Endothelial cell of umbilical vein (primary cell): ENCODE data around the gene DAAM1. TPM values are rescaled to one million over a fixed set of nuclear protein-coding genes. Genes with fewer than 3 reads are reported as not detected.

Experiments used
- BruUV-seq: library from RNA; stranded (reverse); fragments of 400-500 nt; replicated peaks from 2 replicates; lab custom pipeline; 2021; lab: Mats Ljungman, UMichigan
- CTCF ChIA-PET: fragments of 300-600, 350-600 bp; sonication (Branson Sonifier 250); formaldehyde crosslinking; loops from one replicate; lab custom pipeline; 2021; ENCODE audit warnings: antibody characterized with exemption, inconsistent platforms; lab: Charles Lee
- POLR2A ChIA-PET: fragments of 300-600, 350-600 bp; sonication (Branson Sonifier 250); formaldehyde crosslinking; loops from one replicate; lab custom pipeline; 2021; ENCODE audit warnings: antibody characterized with exemption, inconsistent platforms; lab: Charles Lee
- DNase-seq: peaks from one replicate; pipeline ENCODE4 v3.0.0-alpha.2; 2011; ENCODE audit warnings: low read depth, low spot score
- FAIRE-seq: peaks from 2 replicates; lab custom pipeline; 2011; peaks lifted over from hg19 to GRCh38; lab: Jason Lieb, UNC
- H2AFZ ChIP-seq: 2 replicates; pipeline ENCODE4 v1.6.0; 2012; ENCODE audit warnings: low read depth, low read length, control low read depth, inconsistent platforms
- H3K27ac ChIP-seq: 2 replicates; pipeline ENCODE4 v1.5.1; 2011; ENCODE audit warnings: low read depth, mild to moderate bottlenecking, control low read depth, low read length, moderate library complexity; ENCODE audit not compliant: insufficient read depth
- H3K27me3 ChIP-seq, 2 experiments: 2 replicates each; pipeline versions ENCODE4 v1.6.0 to v1.6.1; 2011; ENCODE audit warnings: low read length in 2 of 2, mixed read lengths in 1 of 2; ENCODE audit not compliant: control insufficient read depth in 2 of 2, insufficient read depth in 2 of 2
- H3K36me3 ChIP-seq, 2 experiments: 2 replicates in 1 of 2; 3 replicates in 1 of 2; pipeline ENCODE4 v1.5.1; 2011; ENCODE audit warnings: low read length in 2 of 2, mild to moderate bottlenecking in 1 of 2, moderate library complexity in 1 of 2; ENCODE audit not compliant: control insufficient read depth in 2 of 2, insufficient read depth in 2 of 2; ENCODE audit errors: extremely low read depth in 1 of 2
- H3K4me1 ChIP-seq: 3 replicates; pipeline ENCODE4 v1.5.1; 2011; ENCODE audit warnings: mild to moderate bottlenecking, low read length; ENCODE audit not compliant: control insufficient read depth, insufficient read depth; ENCODE audit errors: extremely low read depth
- H3K4me2 ChIP-seq: 2 replicates; pipeline ENCODE4 v1.6.1; 2011; ENCODE audit warnings: low read length, control low read depth, mixed read lengths; ENCODE audit not compliant: insufficient read depth
- H3K4me3 ChIP-seq, 3 experiments: fragments of 200-600 bp in 1 of 3; sonication (generic), shearing (Covaris generic) in 1 of 3; replicated peaks in 1 of 3; 2 replicates each; pipeline ENCODE4 v1.5.1; 2011 to 2016; ENCODE audit warnings: control low read depth in 3 of 3, low read length in 3 of 3, mild to moderate bottlenecking in 2 of 3, inconsistent platforms in 1 of 3, low read depth in 1 of 3, moderate library complexity in 1 of 3; ENCODE audit not compliant: insufficient read depth in 1 of 3
- H3K79me2 ChIP-seq: 2 replicates; pipeline ENCODE4 v1.6.0; 2012; ENCODE audit warnings: low read length, inconsistent platforms; ENCODE audit not compliant: control insufficient read depth, insufficient read depth
- H3K9ac ChIP-seq: replicated peaks from 2 replicates; pipeline ENCODE3; 2011; ENCODE audit warnings: low read length, control low read depth; ENCODE audit not compliant: insufficient read depth; ENCODE audit errors: extremely low read depth
- H3K9me1 ChIP-seq: replicated peaks from 3 replicates; pipeline ENCODE4 v1.6.0; 2011; ENCODE audit warnings: mild to moderate bottlenecking, low read length; ENCODE audit not compliant: control insufficient read depth, insufficient read depth; ENCODE audit errors: extremely low read depth
- H3K9me3 ChIP-seq: replicated peaks from 2 replicates; pipeline ENCODE4 v1.5.1; 2012; ENCODE audit warnings: low read length, inconsistent platforms; ENCODE audit not compliant: control insufficient read depth, insufficient read depth
- H4K20me1 ChIP-seq: replicated peaks from 2 replicates; pipeline ENCODE3; 2011; ENCODE audit warnings: mild to moderate bottlenecking, low read length; ENCODE audit not compliant: control insufficient read depth, insufficient read depth; ENCODE audit errors: extremely low read depth
- EZH2 ChIP-seq: IDR thresholded peaks from 2 replicates; pipeline ENCODE4 v1.6.1; 2012; ENCODE audit warnings: borderline replicate concordance, low read depth, mild to moderate bottlenecking, moderate library complexity, low read length, inconsistent platforms; ENCODE audit not compliant: severe bottlenecking
- GATA2 ChIP-seq: IDR thresholded peaks from 2 replicates; pipeline ENCODE4 v1.7.0; 2011; ENCODE audit warnings: low read depth, mild to moderate bottlenecking, moderate library complexity, mixed read lengths, low read length; ENCODE audit not compliant: insufficient read length, insufficient read depth
- POLR2A ChIP-seq: IDR thresholded peaks from 2 replicates; pipeline ENCODE4 v1.6.1; 2012; ENCODE audit warnings: low read depth, mild to moderate bottlenecking, control low read depth, low read length
- POLR2AphosphoS5 ChIP-seq: IDR thresholded peaks from 2 replicates; pipeline ENCODE4 v1.6.1; 2012; ENCODE audit warnings: low read depth, mild to moderate bottlenecking, control low read depth, low read length, moderate library complexity; ENCODE audit not compliant: insufficient read depth
- dilution Hi-C: fragments of 300-500 bp; cut with MboI; formaldehyde crosslinking; loops from one replicate; pipeline ENCODE4 v1.15.0; 2019; ENCODE audit warnings: low sequenced_read_pairs; ENCODE audit not compliant: extremely low pct_ligation_motif_present
- intact Hi-C: fragments of 100-400 bp; cut with micrococcal nuclease; formaldehyde crosslinking; loops from one replicate; pipeline ENCODE4 v1.10.0; 2022
- polyA plus RNA-seq, 4 experiments: library from polyadenylated mRNA; depleted of rRNA in 3 of 4; stranded (reverse) in 3 of 4; unstranded in 1 of 4; fragments of >200 nt; gene quantifications; 2 replicates each; pipeline versions ENCODE4 v1.2.1 to v1.2.3, GENCODE V29; 2011 to 2012; ENCODE audit warnings: missing spikeins in 1 of 4
- total RNA-seq: library from RNA; stranded (reverse); gene quantifications from 2 replicates; pipeline ENCODE4 v1.2.3, GENCODE V29; 2021

DAAM1 gene
- total and polyA plus RNA-seq, 2 donors (not counting 3 experiments of a cell fraction or from before 2014, with no cell fraction given), result 10.2 to 25.3 TPM

- no TSS peak for BruUV-seq
- no peak for TF ChIP-seq POLR2AphosphoS5
- Histone ChIP-seq H3K4me2 (no peak overlapping the region), H3K36me3 (peaks cover 0 to 6% of the 10 kb centered on the region in 2 experiments), H2AFZ (no peak overlapping the region), H3K9me1 (no peaks in the 10 kb centered on the region), H3K79me2 (no peaks in the 10 kb centered on the region), H4K20me1 (no peaks in the 10 kb centered on the region), H3K9ac (no peak overlapping the region), H3K4me3 (no peak overlapping the region), H3K9me3 (no peaks in the 10 kb centered on the region), H3K27ac (no peak overlapping the region), H3K27me3 (no peaks in the 10 kb centered on the region), H3K4me1 (peaks cover 21% of the 10 kb centered on the region)
- ChIA-PET POLR2A (no interaction called here), CTCF (interaction anchor here (1.0 to 1.4 kb wide), 3 partner anchors 18 to 83 kb away, joined by 3 to 6 read pairs (median 3); partner anchors contain the start of gene DAAM1)
- FAIRE-seq, result no peak
- intact Hi-C loops (no loop called here), dilution Hi-C loops (no loop called here)
- DNase-seq, result no peak
Measured at GRCh38 chr14:59271734-59272133, 83.3 kb downstream of the DAAM1 start.

DNA sequence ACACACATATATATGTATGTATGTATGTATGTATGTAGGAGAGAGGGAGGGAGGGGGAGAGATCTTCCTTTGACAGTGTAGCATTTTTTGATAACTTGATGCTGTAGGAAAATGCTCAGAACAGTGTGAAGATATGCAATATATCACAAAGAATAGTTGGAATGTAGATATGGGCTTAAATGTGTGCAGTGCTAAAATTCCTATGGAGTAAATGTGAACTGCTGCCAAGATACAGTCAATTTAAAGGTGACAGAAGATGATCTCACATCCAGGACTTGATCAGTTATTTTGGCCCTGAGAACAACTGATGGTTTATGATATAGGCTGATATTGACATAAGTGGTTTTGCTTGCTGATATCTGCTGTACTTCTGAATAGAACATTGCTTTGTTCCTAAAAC is 84.2 kb downstream of the DAAM1 start:
- Histone ChIP-seq H3K4me3 (no peak overlapping the region), H3K27me3 (no peaks in the 10 kb centered on the region), H3K4me1 (peaks cover 27% of the 10 kb centered on the region), H3K9me3 (no peaks in the 10 kb centered on the region), H3K36me3 (peaks cover 0 to 6% of the 10 kb centered on the region in 2 experiments), H4K20me1 (no peaks in the 10 kb centered on the region), H2AFZ (no peak overlapping the region), H3K79me2 (no peaks in the 10 kb centered on the region), H3K9me1 (no peaks in the 10 kb centered on the region), H3K4me2 (no peak overlapping the region), H3K9ac (no peak overlapping the region), H3K27ac (no peak overlapping the region)
- intact Hi-C loops (no loop called here), dilution Hi-C loops (no loop called here)
- ChIA-PET CTCF (interaction anchor here (1.0 kb wide), 1 partner anchor 27 kb away, joined by 3 read pairs; no protein-coding TSS in a partner anchor), POLR2A (no interaction called here)
- FAIRE-seq (no peak), DNase-seq (no peak)
- BruUV-seq, result no TSS peak
- TF ChIP-seq POLR2A (no peak), POLR2AphosphoS5 (no peak), EZH2 (no peak), GATA2 (no peak)
